Effector memory CD8-positive, alpha-beta T cell (primary cell): ENCODE results near the gene MCF2L2.

Experiments
- ATAC-seq: fragments of 150-1000 bp; cut with Tn5 transposase; replicated peaks from 2 replicates; pipeline ENCODE4 v1.10.0; 2021; ENCODE audit warnings: mild to moderate bottlenecking, moderate library complexity
- DNase-seq, 3 experiments: peaks; one replicate each; pipeline ENCODE4 v3.0.0; 2021
- H3K27ac Mint-ChIP-seq, 2 donors: one replicate each; pipeline ENCODE4 v1.8.0; 2022; ENCODE audit warnings: mild to moderate bottlenecking in 2 of 2, mixed read lengths in 2 of 2, moderate library complexity in 2 of 2
- H3K27me3 Mint-ChIP-seq, 2 donors: one replicate each; pipeline ENCODE4 v1.8.0; 2022; ENCODE audit warnings: mixed read lengths in 2 of 2
- H3K36me3 Mint-ChIP-seq: one replicate; pipeline ENCODE4 v1.8.0; 2022; ENCODE audit warnings: mild to moderate bottlenecking, moderate library complexity, mixed read lengths; ENCODE audit not compliant: insufficient read depth
- H3K4me1 Mint-ChIP-seq, 2 donors: one replicate each; pipeline ENCODE4 v1.8.0; 2022; ENCODE audit warnings: low read depth in 2 of 2, mixed read lengths in 2 of 2
- H3K4me3 Mint-ChIP-seq, 2 donors: one replicate each; pipeline ENCODE4 v1.8.0; 2022; ENCODE audit warnings: mild to moderate bottlenecking in 2 of 2, mixed read lengths in 2 of 2, moderate library complexity in 2 of 2
- H3K9me3 Mint-ChIP-seq, 2 donors: one replicate each; pipeline ENCODE4 v1.8.0; 2022; ENCODE audit warnings: mixed read lengths in 2 of 2

Gene MCF2L2

GRCh38 chr3:183401678-183402077 is 26.7 kb downstream of the MCF2L2 start:
- H3K27me3 Mint-ChIP-seq: no peaks in the 10 kb centered on the region
- H3K36me3 Mint-ChIP-seq: peaks cover 7% of the 10 kb centered on the region
- ATAC-seq: no peak
- H3K4me3 Mint-ChIP-seq: no peak overlapping the region
- no peak for DNase-seq
- H3K27ac Mint-ChIP-seq: no peak overlapping the region
- H3K9me3 Mint-ChIP-seq: no peaks in the 10 kb centered on the region
- peaks cover 4 to 9% of the 10 kb centered on the region in 2 donors for H3K4me1 Mint-ChIP-seq

- no peak for ATAC-seq
Observed at GRCh38 chr3:183400352-183400751, 28.1 kb downstream of the MCF2L2 start.

GRCh38 chr3:183396662-183397391 is 31.6 kb downstream of the MCF2L2 start:
- Mint-ChIP-seq H3K4me1 (no peaks in the 10 kb centered on the region), H3K9me3 (no peaks in the 10 kb centered on the region), H3K27ac (no peak overlapping the region)

More at GRCh38 chr3:183400352-183400751, 28.1 kb downstream of the MCF2L2 start:
- no peaks in the 10 kb centered on the region for H3K27me3 Mint-ChIP-seq
- H3K36me3 Mint-ChIP-seq: peaks cover 5% of the 10 kb centered on the region
- H3K4me1 Mint-ChIP-seq: peaks cover 4 to 9% of the 10 kb centered on the region in 2 donors
- H3K27ac Mint-ChIP-seq: no peak overlapping the region
- H3K4me3 Mint-ChIP-seq: no peak overlapping the region
- DNase-seq: no peak
- H3K9me3 Mint-ChIP-seq: no peaks in the 10 kb centered on the region

DNA sequence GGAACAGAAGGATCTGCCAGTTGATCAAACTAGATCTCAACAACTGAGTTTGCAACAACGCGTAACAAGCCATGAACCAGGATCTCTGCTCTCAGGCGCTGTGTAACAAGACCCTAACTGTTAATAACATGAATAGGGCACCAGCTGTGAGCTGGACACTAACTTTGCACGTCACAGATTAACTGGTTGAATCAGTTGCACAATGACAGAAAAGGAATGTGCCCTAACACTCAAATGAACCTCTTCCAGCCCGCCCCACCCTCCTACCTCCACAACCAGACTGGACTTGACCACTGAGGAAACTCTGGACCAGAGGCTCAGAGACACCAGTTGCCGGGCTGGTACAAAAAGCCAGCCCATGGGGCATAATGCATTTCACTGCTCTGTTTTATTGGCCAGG is 34.3 kb downstream of the MCF2L2 start:
- H3K9me3 Mint-ChIP-seq: no peaks in the 10 kb centered on the region
- ATAC-seq: no peak
- H3K4me3 Mint-ChIP-seq: no peak overlapping the region
- H3K4me1 Mint-ChIP-seq: no peaks in the 10 kb centered on the region
- H3K36me3 Mint-ChIP-seq: no peaks in the 10 kb centered on the region
- no peaks in the 10 kb centered on the region for H3K27me3 Mint-ChIP-seq
- DNase-seq: no peak
- H3K27ac Mint-ChIP-seq: no peak overlapping the region

More at GRCh38 chr3:183396662-183397391, 31.6 kb downstream of the MCF2L2 start:
- H3K4me3 Mint-ChIP-seq: no peak overlapping the region
- ATAC-seq (no peak), DNase-seq (no peak)
- no peaks in the 10 kb centered on the region for H3K27me3 Mint-ChIP-seq
- H3K36me3 Mint-ChIP-seq: no peaks in the 10 kb centered on the region

- no peak overlapping the region for H3K4me3 Mint-ChIP-seq
Observed at GRCh38 chr3:183393625-183394024, 34.8 kb downstream of the MCF2L2 start.

DNA sequence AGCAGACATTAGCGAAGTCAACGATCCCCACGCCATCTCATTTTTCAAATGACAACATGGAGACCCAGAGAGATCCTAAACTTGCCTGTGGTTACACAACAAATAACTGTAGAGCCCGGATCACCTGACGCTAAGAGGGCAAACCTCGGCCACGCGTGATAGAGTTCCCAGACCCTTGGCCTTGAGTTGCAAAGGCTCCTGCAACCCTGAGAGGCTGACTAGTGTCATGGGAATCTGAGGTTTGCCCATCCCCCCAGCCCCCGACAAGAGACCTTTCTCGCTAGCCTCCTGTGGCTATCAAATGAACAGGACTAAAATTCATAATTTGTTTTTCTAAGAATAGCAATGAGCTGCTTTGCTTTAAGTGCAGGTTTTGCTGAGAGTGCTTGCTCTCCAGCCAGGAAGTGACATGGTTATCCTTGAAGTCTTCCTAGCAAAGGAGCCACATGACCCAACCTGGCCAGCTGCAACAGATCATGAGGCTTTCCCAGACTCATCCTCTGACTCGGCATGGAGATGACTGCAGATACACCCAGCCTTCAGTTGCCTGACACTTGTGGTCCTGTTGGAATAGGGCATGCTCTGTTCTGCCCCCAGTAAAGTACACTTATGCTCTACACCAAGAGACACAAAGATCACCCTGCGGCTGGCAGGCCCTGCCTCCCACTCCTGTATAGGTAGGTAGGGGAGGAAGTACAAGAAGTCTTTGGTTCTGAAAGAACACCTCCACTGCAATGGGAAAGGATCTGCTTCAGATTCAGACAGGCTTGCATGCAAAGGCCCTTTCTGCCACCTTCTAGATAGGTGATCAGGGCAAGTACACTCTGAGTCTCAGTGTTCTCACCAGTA is 36.0 kb downstream of the MCF2L2 start:
- Mint-ChIP-seq H3K27ac (no peak overlapping the region), H3K27me3 (no peaks in the 10 kb centered on the region), H3K9me3 (no peaks in the 10 kb centered on the region), H3K36me3 (peaks cover 3% of the 10 kb centered on the region), H3K4me1 (no peaks in the 10 kb centered on the region), H3K4me3 (no peak overlapping the region)
- ATAC-seq: no peak
- DNase-seq: no peak

More at GRCh38 chr3:183393625-183394024, 34.8 kb downstream of the MCF2L2 start:
- H3K36me3 Mint-ChIP-seq: no peaks in the 10 kb centered on the region
- H3K27ac Mint-ChIP-seq: no peak overlapping the region
- DNase-seq (no peak), ATAC-seq (no peak)
- H3K4me1 Mint-ChIP-seq: no peaks in the 10 kb centered on the region
- H3K9me3 Mint-ChIP-seq: no peaks in the 10 kb centered on the region
- no peaks in the 10 kb centered on the region for H3K27me3 Mint-ChIP-seq

GRCh38 chr3:183391460-183391859 is 37.0 kb downstream of the MCF2L2 start:
- no peak overlapping the region for H3K27ac Mint-ChIP-seq
- no peaks in the 10 kb centered on the region for H3K27me3 Mint-ChIP-seq
- no peaks in the 10 kb centered on the region for H3K9me3 Mint-ChIP-seq
- no peak overlapping the region for H3K4me3 Mint-ChIP-seq
- H3K36me3 Mint-ChIP-seq: peaks cover 3% of the 10 kb centered on the region
- no peak for DNase-seq
- H3K4me1 Mint-ChIP-seq: no peaks in the 10 kb centered on the region
- no peak for ATAC-seq

- Mint-ChIP-seq H3K4me1 (peaks cover 0 to 1% of the 10 kb centered on the region in 2 donors), H3K4me3 (no peak overlapping the region), H3K27me3 (no peaks in the 10 kb centered on the region), H3K27ac (peak overlapping the region in 1 of 2 donors; percentile 49), H3K9me3 (no peaks in the 10 kb centered on the region), H3K36me3 (peaks cover 3% of the 10 kb centered on the region)
- no peak for ATAC-seq
- no peak for DNase-seq
Observed at GRCh38 chr3:183390844-183391243, 37.6 kb downstream of the MCF2L2 start.

- Mint-ChIP-seq H3K4me1 (peaks cover 0 to 3% of the 10 kb centered on the region in 2 donors), H3K27ac (peak overlapping the region in 1 of 2 donors; percentile 46)
- ATAC-seq: no peak
Observed at GRCh38 chr3:183388213-183388895, 40.1 kb downstream of the MCF2L2 start.

DNA sequence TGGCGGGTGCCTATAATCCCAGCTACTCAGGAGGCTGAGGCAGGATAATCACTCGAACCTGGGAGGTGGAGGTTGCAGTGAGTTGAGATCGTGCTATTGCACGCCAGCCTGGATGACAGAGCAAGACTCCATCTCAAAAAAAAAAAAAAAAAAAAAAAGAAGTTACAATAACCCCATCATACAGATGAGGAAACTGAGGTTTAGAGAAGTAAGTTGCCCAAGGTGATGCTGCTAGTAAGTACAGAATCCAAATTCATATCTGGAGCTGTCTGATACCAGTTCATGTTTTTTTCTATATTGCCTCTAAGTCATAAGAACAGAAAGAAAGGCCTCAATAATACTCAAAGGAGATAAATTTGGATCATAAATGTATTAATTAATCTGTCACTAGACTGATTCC is 40.6 kb downstream of the MCF2L2 start:
- Mint-ChIP-seq H3K36me3 (peaks cover 3% of the 10 kb centered on the region), H3K27ac (peak overlapping the region in 1 of 2 donors; percentile 46), H3K4me1 (peaks cover 0 to 3% of the 10 kb centered on the region in 2 donors), H3K27me3 (no peaks in the 10 kb centered on the region), H3K9me3 (no peaks in the 10 kb centered on the region), H3K4me3 (no peak overlapping the region)
- DNase-seq (no peak), ATAC-seq (no peak)

More at GRCh38 chr3:183388213-183388895, 40.1 kb downstream of the MCF2L2 start:
- Mint-ChIP-seq H3K36me3 (peaks cover 3% of the 10 kb centered on the region), H3K4me3 (no peak overlapping the region), H3K9me3 (no peaks in the 10 kb centered on the region), H3K27me3 (no peaks in the 10 kb centered on the region)
- DNase-seq: no peak

- Mint-ChIP-seq H3K4me3 (no peak overlapping the region), H3K27ac (no peak overlapping the region), H3K4me1 (peaks cover 0 to 3% of the 10 kb centered on the region in 2 donors), H3K27me3 (no peaks in the 10 kb centered on the region), H3K36me3 (peaks cover 3% of the 10 kb centered on the region), H3K9me3 (no peaks in the 10 kb centered on the region)
- ATAC-seq: no peak
- no peak for DNase-seq
Observed at GRCh38 chr3:183386651-183387050, 41.8 kb downstream of the MCF2L2 start.

DNA sequence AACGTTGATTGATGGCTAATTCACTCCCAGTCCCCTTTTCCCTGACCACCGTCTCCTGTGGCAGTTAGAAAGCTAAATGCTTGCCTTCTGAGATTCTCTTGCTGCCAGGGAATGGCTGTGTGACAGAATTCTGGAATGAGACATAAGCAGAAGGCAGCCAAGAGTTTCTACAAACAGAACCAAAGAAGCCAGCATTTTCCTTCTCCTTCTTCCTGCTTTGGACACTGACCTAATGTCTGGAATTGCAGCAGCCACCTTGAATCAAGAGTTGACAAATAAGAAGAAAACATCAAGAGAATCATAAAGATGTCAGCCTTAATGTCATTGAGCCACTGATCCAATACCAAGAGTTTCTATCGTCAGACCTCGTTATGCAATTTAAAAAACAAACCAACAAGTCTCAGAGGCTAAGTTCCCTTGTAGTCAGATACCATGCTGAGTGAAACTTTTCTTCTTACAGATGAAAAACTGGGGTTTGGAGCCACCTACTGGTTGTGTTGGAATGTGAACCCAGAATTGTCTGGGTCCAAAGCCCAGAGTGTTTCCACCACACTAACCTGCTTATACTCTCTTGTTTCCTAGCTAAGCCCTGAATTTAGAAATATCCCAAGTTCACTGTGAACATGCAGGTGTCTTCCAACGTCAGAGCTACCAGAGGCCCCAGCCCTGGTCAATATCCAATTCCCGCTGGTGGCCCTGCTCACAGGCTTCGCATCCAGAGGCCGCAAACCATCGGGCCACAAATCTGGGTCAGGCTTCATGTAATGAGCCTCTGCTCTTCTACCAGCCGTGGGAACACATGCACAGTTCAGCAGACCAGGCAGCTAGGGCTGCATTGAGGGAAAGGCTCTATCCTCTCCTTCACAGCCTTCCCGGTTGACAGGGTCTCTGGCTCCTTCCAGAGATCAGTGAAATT is 42.5 kb downstream of the MCF2L2 start:
- Mint-ChIP-seq H3K27ac (peak overlapping the region in 1 of 2 donors; percentile 55), H3K9me3 (no peaks in the 10 kb centered on the region), H3K4me3 (no peak overlapping the region), H3K4me1 (peaks cover 0 to 3% of the 10 kb centered on the region in 2 donors), H3K27me3 (no peaks in the 10 kb centered on the region), H3K36me3 (peaks cover 3% of the 10 kb centered on the region)
- DNase-seq (peak; percentile 52 to 68 (median 55)), ATAC-seq (peak; percentile 82)
